NCI-H524 treated with DMSO at 0.1 percent for 48 hours (cell line): ENCODE results near the gene CGN.

Source experiments
- DNase-seq: peaks from one replicate; lab custom pipeline; 2025; lab: John Stamatoyannopoulos, UW

Gene CGN

GRCh38 chr1:151553659-151554058, 42.5 kb downstream of the CGN start:
- DNase-seq, result no peak

DNA sequence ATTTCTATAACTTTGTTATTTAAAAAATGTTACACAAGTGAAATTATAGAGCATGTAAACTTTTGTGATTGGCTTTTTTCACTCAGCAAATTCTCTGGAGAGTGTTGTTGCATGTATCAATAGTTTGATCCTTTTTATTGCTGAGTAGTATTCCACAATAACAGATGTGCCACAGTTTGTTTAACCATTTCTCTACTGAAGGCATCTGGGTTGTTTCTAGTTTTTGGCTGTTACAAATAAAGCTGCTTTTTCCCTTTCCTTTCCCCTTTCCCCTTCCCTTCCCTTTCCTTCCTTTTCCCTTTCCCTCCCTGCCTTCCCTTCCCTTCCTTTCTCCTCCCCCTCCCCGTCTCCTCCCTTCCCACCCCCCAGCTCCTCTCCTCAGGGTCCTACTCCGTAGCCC, 44.9 kb downstream of the CGN start:
- DNase-seq, result no peak

DNA sequence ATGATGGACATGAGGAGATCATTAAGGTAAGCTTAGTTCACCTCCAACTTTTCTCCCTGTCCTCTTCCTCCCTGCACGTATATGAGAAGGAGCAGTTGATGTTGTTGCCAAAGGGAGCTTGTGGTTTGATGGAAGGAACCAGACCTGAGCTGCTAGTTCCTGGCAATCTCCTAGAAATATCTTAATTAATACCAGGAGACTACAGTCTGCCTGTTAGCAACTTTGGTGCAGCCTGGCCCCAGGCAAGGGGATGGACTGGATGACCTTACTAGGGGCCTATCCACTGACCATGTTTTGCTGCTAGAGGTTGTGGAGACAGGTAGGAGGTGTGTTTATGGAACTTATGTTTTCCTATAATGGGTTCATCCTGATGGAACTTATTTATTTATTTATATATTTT, 51.5 kb downstream of the CGN start:
- no peak for DNase-seq

GRCh38 chr1:151563376-151563775, 52.2 kb downstream of the CGN start:
- DNase-seq, result no peak

GRCh38 chr1:151565502-151566189, 54.5 kb downstream of the CGN start:
- DNase-seq, result no peak

DNA sequence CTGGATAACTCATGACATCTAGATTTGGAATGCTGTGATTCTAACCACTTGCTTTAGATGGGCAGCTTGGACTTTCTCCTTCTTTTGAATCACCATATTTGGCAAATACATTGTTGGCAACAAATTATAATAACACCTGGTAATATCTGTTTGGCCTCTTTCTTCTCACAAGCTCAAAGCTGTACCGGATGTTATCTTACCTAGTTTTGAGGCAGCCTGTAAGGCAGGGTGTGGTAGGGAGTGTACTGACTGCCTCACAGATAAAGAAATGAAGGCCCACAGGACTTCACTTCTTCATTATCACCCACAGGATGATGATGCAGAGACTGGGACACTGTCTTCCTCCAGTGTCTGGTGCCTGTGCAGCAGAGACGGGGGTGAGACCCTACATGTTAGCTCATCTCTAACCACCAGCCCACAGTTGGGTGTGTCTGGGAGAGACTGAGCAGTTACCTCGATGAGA, 57.5 kb downstream of the CGN start:
- no peak for DNase-seq

- peak; percentile 48 for DNase-seq
Observed at GRCh38 chr1:151570819-151571218, 59.6 kb downstream of the CGN start.

- no peak for DNase-seq
Observed at GRCh38 chr1:151574575-151575529, 63.7 kb downstream of the CGN start.

DNA sequence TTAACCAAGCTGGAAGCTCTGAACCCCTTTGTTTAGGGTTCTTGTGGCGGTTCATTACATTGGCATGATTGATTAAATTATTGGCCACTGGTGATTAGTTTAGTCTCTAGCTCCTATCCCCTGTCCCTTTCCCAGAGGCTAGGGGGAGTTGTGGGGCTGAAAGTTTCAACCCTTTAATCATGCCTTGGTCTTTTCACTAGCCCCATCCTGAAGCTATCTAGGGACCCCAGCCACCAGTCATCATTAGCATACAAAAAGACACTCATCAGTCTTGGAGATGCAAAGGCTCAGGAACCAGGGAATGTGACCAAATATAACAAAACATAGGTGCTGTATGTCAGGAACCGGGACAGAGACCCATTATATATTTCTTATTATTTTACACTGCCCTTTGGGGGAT, 66.0 kb downstream of the CGN start:
- DNase-seq, result no peak

DNA sequence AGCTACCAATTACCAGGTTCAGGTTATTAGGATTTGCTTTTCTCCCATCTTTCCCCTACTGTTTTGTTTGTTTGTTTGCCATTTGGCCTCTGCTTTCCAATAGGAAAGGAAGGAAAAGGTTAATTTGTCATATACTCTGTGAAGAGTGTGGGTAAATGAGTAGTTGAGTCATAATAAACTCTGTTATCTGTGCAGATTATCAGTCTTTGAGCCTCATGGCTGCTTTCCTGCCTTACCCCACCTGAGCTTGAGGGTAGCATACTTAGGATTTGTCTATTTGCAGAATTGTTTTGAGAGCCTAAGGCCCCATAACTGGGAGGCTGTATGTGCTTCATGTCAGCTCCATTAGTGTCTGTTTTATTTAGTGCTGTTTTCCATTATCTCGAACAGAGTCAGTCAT, 67.8 kb downstream of the CGN start:
- DNase-seq, result no peak

DNA sequence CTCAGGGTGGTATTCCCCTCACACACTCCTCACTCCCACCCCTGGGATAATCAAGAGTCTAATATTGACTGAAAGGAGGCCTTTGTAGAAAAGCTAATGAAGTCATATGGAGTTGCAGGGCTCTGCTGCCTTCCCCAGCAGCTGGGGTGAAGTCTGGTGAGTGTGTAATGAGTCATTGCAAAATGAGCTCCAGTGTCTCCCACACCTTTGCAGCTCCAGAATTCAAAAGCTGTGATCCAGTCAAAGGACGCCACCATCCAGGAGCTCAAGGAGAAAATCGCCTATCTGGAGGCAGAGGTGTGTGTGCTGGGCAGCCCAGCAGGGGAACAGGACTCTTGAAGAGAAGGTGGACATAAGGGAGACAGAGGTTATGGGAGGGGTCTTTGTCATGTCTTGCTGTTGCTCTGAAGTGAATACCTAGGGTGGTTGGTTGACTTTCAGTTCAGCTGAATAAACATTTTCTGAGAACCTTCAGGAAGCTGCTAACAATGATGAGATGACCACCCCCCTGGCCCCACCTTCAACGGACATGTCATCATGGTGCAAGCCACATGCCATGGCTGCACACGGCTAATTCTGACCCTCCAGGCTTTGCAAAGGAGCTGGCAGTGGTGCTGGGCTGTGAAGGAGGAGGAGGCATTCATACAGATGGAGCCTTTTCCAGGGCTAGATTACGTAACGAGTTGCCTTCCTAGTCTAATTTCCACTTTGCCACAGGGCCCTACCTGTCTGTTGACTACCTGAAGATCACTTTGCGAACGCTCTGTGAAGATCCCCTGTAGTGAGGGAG, 68.4 kb downstream of the CGN start:
- no peak for DNase-seq

- DNase-seq, result no peak
Observed at GRCh38 chr1:151581451-151581850, 70.3 kb downstream of the CGN start.

GRCh38 chr1:151581921-151582320, 70.7 kb downstream of the CGN start:
- DNase-seq, result no peak

DNA sequence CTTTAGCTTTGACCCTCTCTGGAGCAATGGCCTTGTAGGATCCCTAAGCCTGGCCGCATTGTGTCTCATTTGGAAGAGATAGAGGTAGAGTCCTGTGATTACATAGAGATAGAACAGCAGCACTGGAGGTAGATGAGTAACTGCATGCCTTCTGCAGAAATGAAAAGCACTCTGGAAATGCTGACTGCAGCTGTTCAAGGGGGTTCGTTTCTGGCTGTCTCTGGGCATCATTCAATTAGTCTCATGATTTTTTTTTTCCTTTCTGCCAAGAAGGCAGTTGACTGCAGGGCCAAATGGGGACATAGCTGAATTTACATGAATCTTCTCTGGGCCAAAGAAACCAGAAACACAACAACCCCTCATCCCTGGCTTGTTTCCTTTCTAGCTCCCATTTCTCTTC, 72.6 kb downstream of the CGN start:
- no peak for DNase-seq

DNA sequence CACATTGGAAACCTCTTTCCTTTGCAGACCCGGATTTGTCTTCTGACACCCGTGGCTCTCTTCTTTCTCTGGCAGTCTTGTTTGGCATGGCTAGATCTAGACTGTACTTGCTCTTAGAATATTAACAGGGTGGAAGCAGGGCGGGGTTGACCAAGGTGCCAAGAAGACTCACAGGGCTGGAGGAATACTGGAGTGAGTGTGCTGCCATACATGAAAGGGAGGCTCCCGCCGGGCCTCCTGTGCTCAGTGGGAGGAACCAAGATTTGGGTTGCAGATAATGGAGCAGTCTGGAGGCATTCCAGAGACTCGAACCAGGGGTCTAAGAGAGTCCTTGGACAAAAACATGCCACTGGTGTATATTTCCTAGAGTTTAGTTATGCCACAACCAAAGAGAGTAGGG, 73.1 kb downstream of the CGN start:
- DNase-seq, result no peak

DNA sequence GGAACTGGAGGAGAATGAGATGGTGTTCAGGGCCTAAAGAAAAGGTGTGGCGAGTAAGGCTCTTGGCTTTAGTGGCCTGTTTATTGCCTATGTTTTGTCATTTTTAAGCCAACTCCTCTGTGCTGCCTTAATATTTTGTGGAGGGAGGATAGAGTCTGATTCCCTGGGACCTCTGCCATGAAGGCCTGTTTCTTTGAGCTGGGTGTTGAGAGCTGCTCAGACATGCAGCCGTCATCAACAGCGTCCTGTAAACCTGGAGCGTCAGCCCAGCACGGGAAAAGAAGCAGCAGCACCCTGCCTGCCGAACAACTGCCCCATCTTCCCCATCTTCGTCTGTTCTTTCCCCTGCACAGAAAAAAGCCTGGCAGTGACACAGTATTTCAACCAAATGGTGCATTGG, 73.6 kb downstream of the CGN start:
- no peak for DNase-seq

DNA sequence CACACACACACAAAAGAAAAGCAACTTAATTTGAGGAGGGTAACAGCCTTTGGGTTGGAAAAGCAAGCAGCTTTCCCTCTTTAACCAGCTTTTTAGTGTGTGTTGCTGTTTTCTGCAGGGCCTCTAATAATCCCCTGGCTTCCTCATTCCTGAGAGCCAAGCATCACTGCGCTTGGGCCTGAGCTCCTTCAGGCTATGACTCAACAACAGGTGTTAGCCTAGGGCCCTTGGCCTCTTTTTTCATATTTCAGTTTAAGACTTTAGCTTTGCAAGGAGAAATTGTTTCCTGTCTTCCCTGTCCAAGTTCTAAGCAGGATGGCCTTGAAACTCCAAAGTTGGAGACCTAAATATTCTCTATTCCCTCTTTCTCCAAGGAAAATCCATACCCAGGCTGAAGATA, 74.4 kb downstream of the CGN start:
- DNase-seq, result no peak
